Chondrocyte (in vitro differentiated cells): ENCODE data around the gene ALKAL2. TPM values are rescaled to one million over a fixed set of nuclear protein-coding genes. Genes with fewer than 3 reads are reported as not detected.

ENCODE experiments used
- DNase-seq: peaks from one replicate; pipeline ENCODE4 v3.0.0; 2021; ENCODE audit warnings: mixed read lengths, low spot score
- H3K27ac Mint-ChIP-seq: one replicate; pipeline ENCODE4 v1.8.0; 2021; ENCODE audit warnings: mild to moderate bottlenecking, moderate library complexity, mixed read lengths; ENCODE audit not compliant: unreplicated experiment
- H3K27me3 Mint-ChIP-seq: 2 replicates; pipeline ENCODE4 v1.8.0; 2021; ENCODE audit warnings: low read depth, mixed read lengths
- H3K36me3 Mint-ChIP-seq: 2 replicates; pipeline ENCODE4 v1.8.0; 2021; ENCODE audit warnings: low read depth, mixed read lengths
- H3K4me1 Mint-ChIP-seq: 2 replicates; pipeline ENCODE4 v1.8.0; 2021; ENCODE audit warnings: low read depth, mild to moderate bottlenecking, mixed read lengths
- H3K4me3 Mint-ChIP-seq: one replicate; pipeline ENCODE4 v1.8.0; 2021; ENCODE audit warnings: mild to moderate bottlenecking, moderate library complexity, mixed read lengths; ENCODE audit not compliant: unreplicated experiment
- H3K9me3 Mint-ChIP-seq: 2 replicates; pipeline ENCODE4 v1.8.0; 2021; ENCODE audit warnings: low read depth, mixed read lengths
- CTCF ChIP-seq: fragments of 200-600 bp; sonication (generic); IDR thresholded peaks from 2 replicates; pipeline ENCODE4 v1.5.0; 2021; ENCODE audit warnings: antibody characterized with exemption, mild to moderate bottlenecking, moderate library complexity
- total RNA-seq: library from RNA; stranded (reverse); gene quantifications from 3 replicates; pipeline ENCODE4 v1.2.1, GENCODE V29; 2021

ALKAL2 gene
- total RNA-seq, 1 donor from 2014 or later = 164 TPM

GRCh38 chr2:278312-278926 is 9.5 kb downstream of the ALKAL2 start:
- H3K9me3 Mint-ChIP-seq = no peaks in the 10 kb centered on the region
- peaks cover 34% of the 10 kb centered on the region for H3K36me3 Mint-ChIP-seq
- H3K4me3 Mint-ChIP-seq = no peak overlapping the region
- no peak for DNase-seq
- no peak for TF ChIP-seq CTCF
- H3K4me1 Mint-ChIP-seq = no peaks in the 10 kb centered on the region
- H3K27ac Mint-ChIP-seq = peak overlapping the region; percentile 52
- no peaks in the 10 kb centered on the region for H3K27me3 Mint-ChIP-seq

GRCh38 chr2:275466-275865 is 12.4 kb downstream of the ALKAL2 start:
- H3K27ac Mint-ChIP-seq = no peak overlapping the region
- no peak for DNase-seq
- no peaks in the 10 kb centered on the region for H3K27me3 Mint-ChIP-seq
- H3K4me1 Mint-ChIP-seq = peaks cover 2% of the 10 kb centered on the region
- H3K4me3 Mint-ChIP-seq = no peak overlapping the region
- no peaks in the 10 kb centered on the region for H3K9me3 Mint-ChIP-seq
- peaks cover 21% of the 10 kb centered on the region for H3K36me3 Mint-ChIP-seq
- TF ChIP-seq CTCF = no peak

- no peaks in the 10 kb centered on the region for H3K27me3 Mint-ChIP-seq
- H3K9me3 Mint-ChIP-seq = no peaks in the 10 kb centered on the region
- H3K36me3 Mint-ChIP-seq = peaks cover 18% of the 10 kb centered on the region
- H3K4me1 Mint-ChIP-seq = peaks cover 5% of the 10 kb centered on the region
- no peak overlapping the region for H3K4me3 Mint-ChIP-seq
- no peak for DNase-seq
- peak overlapping the region; percentile 28 for H3K27ac Mint-ChIP-seq
- TF ChIP-seq CTCF = peak; percentile 42
Observed at GRCh38 chr2:274503-274902, 13.4 kb downstream of the ALKAL2 start.

GRCh38 chr2:273333-273732 is 14.6 kb downstream of the ALKAL2 start:
- H3K9me3 Mint-ChIP-seq = no peaks in the 10 kb centered on the region
- no peak for TF ChIP-seq CTCF
- peaks cover 10% of the 10 kb centered on the region for H3K4me1 Mint-ChIP-seq
- no peak overlapping the region for H3K4me3 Mint-ChIP-seq
- DNase-seq = no peak
- H3K36me3 Mint-ChIP-seq = peaks cover 15% of the 10 kb centered on the region
- H3K27ac Mint-ChIP-seq = no peak overlapping the region
- no peaks in the 10 kb centered on the region for H3K27me3 Mint-ChIP-seq

- no peak for TF ChIP-seq CTCF
- Mint-ChIP-seq H3K27ac (no peak overlapping the region), H3K4me1 (peaks cover 21% of the 10 kb centered on the region), H3K4me3 (no peak overlapping the region), H3K36me3 (peaks cover 5% of the 10 kb centered on the region), H3K9me3 (no peaks in the 10 kb centered on the region), H3K27me3 (no peaks in the 10 kb centered on the region)
- no peak for DNase-seq
Observed at GRCh38 chr2:271917-272316, 16.0 kb downstream of the ALKAL2 start.
